ENCODE results near the gene LRRC2. TPM values are rescaled to one million over a fixed set of nuclear protein-coding genes. Genes with fewer than 3 reads are reported as not detected.

Gene LRRC2
- total and polyA plus RNA-seq, 10 donors: 0.59 to 10.9 (median 5.0) TPM

- intact Hi-C loops (cut with DNase I; ENCODE audit: low total_unique reads): no loop called here
- WGBS, 5 donors: 83 to 94% (median 88%) methylated on average over 4 of the region's 4 CpGs
Observed at GRCh38 chr3:46501702-46502101, 64.4 kb downstream of the LRRC2 start.

GRCh38 chr3:46500656-46501635 is 65.2 kb downstream of the LRRC2 start:
- Histone ChIP-seq H3K4me1 (peaks cover 8 to 32% (median 18%) of the 10 kb centered on the region in 6 donors), H3K9me3 (no peaks in the 10 kb centered on the region), H3K27me3 (replicated peaks in 1 of 7) (no peaks in the 10 kb centered on the region), H3K36me3 (no peaks in the 10 kb centered on the region), H3K4me3 (no peak overlapping the region), H3K27ac (no peak overlapping the region)
- WGBS, 5 donors: 43 to 55% (median 49%) methylated on average over 5 of the region's 5 CpGs
- DNase-seq: no peak
- no peak for TF ChIP-seq CTCF (IDR thresholded peaks at IDR 0.05 in 8 of 11, conservative IDR thresholded peaks at IDR 0.05 in 3 of 11)
- no peak for TF ChIP-seq POLR2AphosphoS5 (IDR thresholded peaks at IDR 0.05)
- TF ChIP-seq POLR2A (IDR thresholded peaks at IDR 0.05): no peak
- intact Hi-C loops (cut with DNase I; ENCODE audit: low total_unique reads): no loop called here

More at GRCh38 chr3:46501702-46502101, 64.4 kb downstream of the LRRC2 start:
- peaks cover under 1 to 25% (median 14%) of the 10 kb centered on the region in 6 donors for H3K4me1 ChIP-seq
- no peaks in the 10 kb centered on the region for H3K36me3 ChIP-seq
- no peak for TF ChIP-seq CTCF (IDR thresholded peaks at IDR 0.05 in 8 of 11, conservative IDR thresholded peaks at IDR 0.05 in 3 of 11)
- TF ChIP-seq POLR2AphosphoS5 (IDR thresholded peaks at IDR 0.05): no peak
- DNase-seq: no peak
- no peak overlapping the region for H3K4me3 ChIP-seq
- H3K27ac ChIP-seq: no peak overlapping the region
- H3K9me3 ChIP-seq: no peaks in the 10 kb centered on the region
- H3K27me3 ChIP-seq (replicated peaks in 1 of 7): no peaks in the 10 kb centered on the region

GRCh38 chr3:46498916-46499519 is 67.1 kb downstream of the LRRC2 start:
- intact Hi-C loops (cut with DNase I; ENCODE audit: low total_unique reads): no loop called here
- H3K4me3 ChIP-seq: no peak overlapping the region
- no peaks in the 10 kb centered on the region for H3K27me3 ChIP-seq (replicated peaks in 1 of 7)
- H3K27ac ChIP-seq: no peak overlapping the region
- H3K36me3 ChIP-seq: no peaks in the 10 kb centered on the region
- peaks cover 10 to 36% (median 21%) of the 10 kb centered on the region in 6 donors for H3K4me1 ChIP-seq
- no peak for DNase-seq
- no peaks in the 10 kb centered on the region for H3K9me3 ChIP-seq
- 87 to 95% (median 90%) methylated on average over 6 of the region's 6 CpGs for WGBS, 5 donors
- TF ChIP-seq CTCF (IDR thresholded peaks at IDR 0.05 in 8 of 11, conservative IDR thresholded peaks at IDR 0.05 in 3 of 11) (no peak), POLR2A (IDR thresholded peaks at IDR 0.05) (no peak), POLR2AphosphoS5 (IDR thresholded peaks at IDR 0.05) (no peak)
